WTC11 (cell line): ENCODE results near the gene PPP1R12A. TPM values are rescaled to one million over a fixed set of nuclear protein-coding genes. Genes with fewer than 3 reads are reported as not detected.

Experiments
- ATAC-seq: fragments of 200-7000 bp; cut with Tn5 transposase; 2 replicates; pipeline ENCODE4 v1.10.0; 2021; ENCODE audit warnings: mild to moderate bottlenecking, moderate library complexity
- CTCF ChIA-PET: fragments of 300-600 bp; sonication (Branson Sonifier 250); formaldehyde crosslinking; loops from one replicate; lab custom pipeline; 2021; ENCODE audit warnings: antibody characterized with exemption; lab: Charles Lee
- POLR2A ChIA-PET: fragments of 350-600 bp; sonication (Branson Sonifier 250); formaldehyde crosslinking; loops from one replicate; lab custom pipeline; 2021; ENCODE audit warnings: antibody characterized with exemption; lab: Charles Lee
- DNase-seq: peaks from one replicate; pipeline ENCODE4 v3.0.0; 2021; ENCODE audit warnings: low spot score
- H3K27ac Mint-ChIP-seq: 2 replicates; pipeline ENCODE4 v1.8.0; 2021; ENCODE audit warnings: mixed read lengths
- H3K27me3 Mint-ChIP-seq: 2 replicates; pipeline ENCODE4 v1.8.0; 2021; ENCODE audit warnings: low read depth, mild to moderate bottlenecking, moderate library complexity, mixed read lengths
- H3K36me3 Mint-ChIP-seq: 2 replicates; pipeline ENCODE4 v1.8.0; 2021; ENCODE audit warnings: mixed read lengths
- H3K4me1 Mint-ChIP-seq: 2 replicates; pipeline ENCODE4 v1.8.0; 2022; ENCODE audit warnings: mixed read lengths
- H3K4me3 Mint-ChIP-seq: 2 replicates; pipeline ENCODE4 v1.8.0; 2021; ENCODE audit warnings: mild to moderate bottlenecking, moderate library complexity, mixed read lengths
- H3K9me3 Mint-ChIP-seq: 2 replicates; pipeline ENCODE4 v1.8.0; 2021; ENCODE audit warnings: mixed read lengths
- ATF1 ChIP-seq: sonication (generic); formaldehyde crosslinking; IDR thresholded peaks from 2 replicates; pipeline ENCODE4 v1.8.1; 2023; ENCODE audit warnings: mild to moderate bottlenecking, moderate library complexity, missing genetic modification reagents
- ATF3 ChIP-seq: sonication (generic); formaldehyde crosslinking; conservative IDR thresholded peaks from 2 replicates; pipeline ENCODE4 v1.8.1; 2022; ENCODE audit warnings: mild to moderate bottlenecking, missing genetic modification reagents
- ATF6 ChIP-seq: sonication (generic); formaldehyde crosslinking; IDR thresholded peaks from 2 replicates; pipeline ENCODE4 v1.8.1; 2023; ENCODE audit warnings: mild to moderate bottlenecking, missing genetic modification reagents
- ESRRA ChIP-seq: sonication (generic); formaldehyde crosslinking; IDR thresholded peaks from 2 replicates; pipeline ENCODE4 v1.8.1; 2022; ENCODE audit warnings: mild to moderate bottlenecking, missing genetic modification reagents, borderline replicate concordance
- ETV6 ChIP-seq: sonication (generic); formaldehyde crosslinking; IDR thresholded peaks from 2 replicates; pipeline ENCODE4 v1.8.1; 2022; ENCODE audit warnings: mild to moderate bottlenecking, missing genetic modification reagents
- FOXJ3 ChIP-seq: sonication (generic); formaldehyde crosslinking; IDR thresholded peaks from 2 replicates; pipeline ENCODE4 v1.9.0; 2021; ENCODE audit warnings: missing genetic modification reagents, mild to moderate bottlenecking, borderline replicate concordance
- GABPB1 ChIP-seq: sonication (generic); formaldehyde crosslinking; IDR thresholded peaks from 2 replicates; pipeline ENCODE4 v1.8.1; 2023; ENCODE audit warnings: mild to moderate bottlenecking, missing genetic modification reagents
- IRF2 ChIP-seq: sonication (generic); formaldehyde crosslinking; IDR thresholded peaks from 2 replicates; pipeline ENCODE4 v1.8.0; 2022; ENCODE audit warnings: low read depth, missing genetic modification reagents, borderline replicate concordance
- NR3C1 ChIP-seq: sonication (generic); formaldehyde crosslinking; conservative IDR thresholded peaks from 2 replicates; pipeline ENCODE4 v1.8.1; 2023; ENCODE audit warnings: low read depth, mild to moderate bottlenecking, missing genetic modification reagents
- TCF7 ChIP-seq: sonication (generic); formaldehyde crosslinking; IDR thresholded peaks from 2 replicates; pipeline ENCODE4 v1.8.0; 2022; ENCODE audit warnings: mild to moderate bottlenecking, low read depth, missing genetic modification reagents, moderate library complexity
- TEAD4 ChIP-seq: sonication (generic); formaldehyde crosslinking; IDR thresholded peaks from 2 replicates; pipeline ENCODE4 v1.8.0; 2022; ENCODE audit warnings: mild to moderate bottlenecking, missing genetic modification reagents
- ZNF263 ChIP-seq: sonication (generic); formaldehyde crosslinking; IDR thresholded peaks from 2 replicates; pipeline ENCODE4 v1.8.1; 2022; ENCODE audit warnings: low read depth, mild to moderate bottlenecking, moderate library complexity, missing genetic modification reagents
- ZNF425 ChIP-seq: fragments of 250-450 bp; sonication (Bioruptor Pico); conservative IDR thresholded peaks from 2 replicates; pipeline ENCODE4 v1.9.0; 2021; ENCODE audit warnings: mild to moderate bottlenecking
- total RNA-seq: library from RNA; stranded (reverse); gene quantifications from 3 replicates; pipeline ENCODE4 v1.2.3, GENCODE V29; 2021

PPP1R12A gene
- total RNA-seq, 1 experiment from 2014 or later = 83.8 TPM

GRCh38 chr12:79778802-79779448 lies 156.0 kb downstream of the PPP1R12A start (continued):
- TF ChIP-seq ATF6 (CRISPR knock-in tag) = no peak

GRCh38 chr12:79776111-79776510 lies 158.8 kb downstream of the PPP1R12A start:
- DNase-seq = no peak

GRCh38 chr12:79775355-79776027 lies 159.4 kb downstream of the PPP1R12A start:
- Mint-ChIP-seq H3K4me3 (no peak overlapping the region), H3K36me3 (peaks cover 5% of the 10 kb centered on the region; the same call in 1 of the 2 replicates), H3K9me3 (no peaks in the 10 kb centered on the region), H3K27me3 (no peaks in the 10 kb centered on the region), H3K27ac (0 out of 2 replicates have a peak overlapping the region, but pooled peaks have one; percentile 18), H3K4me1 (no peaks in the 10 kb centered on the region)
- no peak for TF ChIP-seq ATF6 (CRISPR knock-in tag)
- TF ChIP-seq IRF2 (CRISPR knock-in tag) = no peak
- TF ChIP-seq NR3C1 = no peak
- no peak for TF ChIP-seq ESRRA (CRISPR knock-in tag)
- no peak for TF ChIP-seq ZNF263
- TF ChIP-seq TCF7 (CRISPR knock-in tag) = no peak
- no peak for TF ChIP-seq ATF1
- no peak for TF ChIP-seq GABPB1 (CRISPR knock-in tag)
- no peak for TF ChIP-seq ETV6 (CRISPR knock-in tag)
- TF ChIP-seq ATF3 (CRISPR knock-in tag) = no peak
- TF ChIP-seq TEAD4 (CRISPR knock-in tag) = no peak
- ATAC-seq = no peak
- CTCF ChIA-PET = no interaction called here
- POLR2A ChIA-PET = no interaction called here
- no peak for DNase-seq

More at GRCh38 chr12:79776111-79776510, 158.8 kb downstream of the PPP1R12A start:
- ATAC-seq = no peak
- Mint-ChIP-seq H3K9me3 (no peaks in the 10 kb centered on the region), H3K36me3 (peaks cover 5% of the 10 kb centered on the region; the same call in 1 of the 2 replicates), H3K27ac (no peak overlapping the region), H3K4me1 (no peaks in the 10 kb centered on the region), H3K4me3 (no peak overlapping the region), H3K27me3 (no peaks in the 10 kb centered on the region)
- CTCF ChIA-PET = no interaction called here
- POLR2A ChIA-PET = no interaction called here
- TF ChIP-seq ZNF425 (CRISPR knock-in tag) = no peak
- TF ChIP-seq FOXJ3 = no peak
